H1 (cell line): ENCODE data around the gene PHC3. TPM values are rescaled to one million over a fixed set of nuclear protein-coding genes. Genes with fewer than 3 reads are reported as not detected.

Experiments used
- BRCA1 ChIP-seq: IDR thresholded peaks from 2 replicates; pipeline ENCODE4 v1.6.1; 2012; ENCODE audit warnings: low read depth, low read length, improper control_type of control experiment
- CEBPB ChIP-seq: IDR thresholded peaks from 2 replicates; pipeline ENCODE4 v1.6.1; 2012; ENCODE audit warnings: low read depth, low read length
- CREB1 ChIP-seq: IDR thresholded peaks from 2 replicates; pipeline ENCODE4 v1.6.1; 2012; ENCODE audit warnings: inconsistent platforms
- GTF2F1 ChIP-seq: IDR thresholded peaks from 2 replicates; pipeline ENCODE4 v1.6.1; 2012; ENCODE audit warnings: low read depth, low read length, improper control_type of control experiment, borderline replicate concordance
- HDAC2 ChIP-seq, 2 experiments: fragments of 300-600 bp in 1 of 2; sonication (generic) in 1 of 2; IDR thresholded peaks; 2 replicates each; pipeline ENCODE4 v1.6.1; 2011 to 2012; ENCODE audit warnings: low read depth in 2 of 2, low read length in 2 of 2, mild to moderate bottlenecking in 2 of 2, moderate library complexity in 2 of 2, borderline replicate concordance in 1 of 2, inconsistent platforms in 1 of 2
- HDAC6 ChIP-seq: IDR thresholded peaks from one replicate; pipeline ENCODE4 v1.7.1; 2012; ENCODE audit warnings: low read depth, mild to moderate bottlenecking, inconsistent platforms, low read length, moderate library complexity
- JUN ChIP-seq: IDR thresholded peaks from 2 replicates; pipeline ENCODE4 v1.6.1; 2011; ENCODE audit warnings: low read depth, mild to moderate bottlenecking, improper control_type of control experiment, low read length
- KDM4A ChIP-seq: IDR thresholded peaks from one replicate; pipeline ENCODE4 v1.7.1; 2012; ENCODE audit warnings: low read depth, mild to moderate bottlenecking, moderate library complexity, low read length, inconsistent platforms; ENCODE audit not compliant: severe bottlenecking
- POLR2AphosphoS5 ChIP-seq: IDR thresholded peaks from 2 replicates; pipeline ENCODE4 v1.6.1; 2011; ENCODE audit warnings: low read depth, low read length
- POU5F1 ChIP-seq: IDR thresholded peaks from 2 replicates; pipeline ENCODE4 v1.6.1; 2011; ENCODE audit warnings: low read depth, mild to moderate bottlenecking, low read length, moderate library complexity
- RBBP5 ChIP-seq: IDR thresholded peaks from 2 replicates; pipeline ENCODE4 v1.7.1; 2012; ENCODE audit warnings: low read depth, mild to moderate bottlenecking, inconsistent platforms, low read length, moderate library complexity, borderline replicate concordance
- RNF2 ChIP-seq: fragments of 200-900, 300-1000 bp; sonication (generic); IDR thresholded peaks from 2 replicates; pipeline ENCODE4 v1.7.1; 2016; ENCODE audit warnings: borderline replicate concordance, low read depth, mild to moderate bottlenecking, antibody characterized with exemption, low read length; ENCODE audit not compliant: poor library complexity, severe bottlenecking; ENCODE audit errors: missing control alignments
- SAP30 ChIP-seq: fragments of 300-600 bp; sonication (generic); IDR thresholded peaks from 2 replicates; pipeline ENCODE4 v1.7.1; 2012; ENCODE audit warnings: low read length, moderate library complexity, mild to moderate bottlenecking, inconsistent platforms; ENCODE audit not compliant: insufficient read depth, insufficient replicate concordance
- SIN3A ChIP-seq, 2 experiments: IDR thresholded peaks in 1 of 2; conservative IDR thresholded peaks in 1 of 2; 2 replicates each; pipeline ENCODE4 v1.6.1; 2011 to 2012; ENCODE audit warnings: low read length in 2 of 2, improper control_type of control experiment in 1 of 2, low read depth in 1 of 2, mild to moderate bottlenecking in 1 of 2
- SP4 ChIP-seq: IDR thresholded peaks from 2 replicates; pipeline ENCODE4 v1.6.1; 2012; ENCODE audit warnings: low read length, inconsistent platforms
- TBP ChIP-seq: IDR thresholded peaks from 2 replicates; pipeline ENCODE4 v1.6.1; 2011; ENCODE audit warnings: low read depth, low read length, improper control_type of control experiment
- USF2 ChIP-seq: IDR thresholded peaks from 2 replicates; pipeline ENCODE4 v1.6.1; 2011; ENCODE audit warnings: low read length, improper control_type of control experiment
- YY1 ChIP-seq: IDR thresholded peaks from 2 replicates; pipeline ENCODE4 v1.6.1; 2011; ENCODE audit warnings: low read depth, mild to moderate bottlenecking, low read length
- polyA plus RNA-seq, 7 experiments: library from polyadenylated mRNA; depleted of rRNA in 3 of 7; stranded (reverse) in 5 of 7; unstranded in 2 of 7; fragments of >200 nt in 5 of 7; fragments of 200-250 nt in 2 of 7; gene quantifications; 1 replicate in 5 of 7; 2 replicates in 1 of 7; 4 replicates in 1 of 7; pipeline versions ENCODE4 v1.2.1 to v1.2.3, GENCODE V29; 2011 to 2013; ENCODE audit warnings: missing spikeins in 2 of 7, mixed read lengths in 2 of 7
- total RNA-seq: library from RNA; stranded (reverse); fragmentation: NEBNext Ultra II Directional; extraction: Animal tissue kit (Norgen Biotek cat#: 25700); gene quantifications from 2 replicates; pipeline ENCODE4 v1.2.1, GENCODE V29; 2021
- TF ChIP-seq, protein P1 (sequence below): IDR thresholded peaks from 2 replicates; pipeline ENCODE4 v1.6.1; 2012; ENCODE audit warnings: inconsistent platforms
- TF ChIP-seq, protein P2 (sequence below): IDR thresholded peaks from 2 replicates; pipeline ENCODE4 v1.6.1; 2012; ENCODE audit warnings: inconsistent platforms

The PHC3 gene
- total and polyA plus RNA-seq, 2 of the 8 experiments (the other 6 are each of a cell fraction or from before 2014, with no cell fraction given) = 26.4 to 29.2 TPM

DNA sequence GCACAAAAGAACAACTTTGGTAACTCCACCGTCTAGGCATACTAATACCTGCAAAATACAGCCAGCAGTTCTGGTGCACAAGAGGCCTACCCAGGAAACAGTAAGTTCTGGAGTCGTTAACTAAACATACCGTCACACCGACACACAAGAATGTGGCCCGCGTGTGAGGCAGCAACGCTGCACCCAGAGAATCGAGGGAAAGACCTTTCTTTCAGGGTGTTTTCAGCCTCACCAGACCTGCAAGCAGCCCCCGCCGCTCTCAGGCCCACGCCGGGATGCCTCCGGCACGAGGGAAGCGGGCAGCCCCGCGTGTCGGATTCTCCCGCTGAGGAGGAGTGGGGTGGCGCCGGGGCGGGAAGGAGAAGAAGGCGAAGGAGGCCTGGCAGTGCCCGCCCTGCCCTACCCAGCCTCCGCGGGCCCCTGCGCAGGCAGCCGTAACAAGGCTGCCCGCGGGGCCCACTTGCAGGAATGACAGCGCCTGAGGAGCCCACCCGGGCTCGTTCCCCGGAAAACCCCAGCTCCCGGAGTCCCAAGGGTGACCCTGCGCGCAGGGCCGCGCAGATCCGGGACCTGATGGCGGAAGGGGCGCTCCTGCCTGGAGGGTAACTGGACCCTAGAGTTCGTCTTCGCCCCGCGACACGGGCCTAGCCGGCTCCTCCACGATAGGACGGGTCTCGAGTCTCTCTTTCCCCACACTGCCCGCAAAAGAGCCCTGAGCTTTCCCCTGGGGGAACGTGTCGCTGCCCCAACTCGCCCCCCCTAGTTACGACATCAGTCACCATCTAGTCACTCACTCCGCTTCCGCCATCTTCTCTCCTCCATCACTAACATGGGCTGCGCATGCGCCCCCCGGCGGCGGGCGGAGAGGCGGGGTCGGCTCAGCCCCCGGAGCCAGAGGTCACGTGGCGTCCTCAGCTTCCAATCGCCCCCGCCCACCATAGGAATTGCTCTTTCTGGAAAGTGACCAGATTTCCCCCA is at the start of gene PHC3 (continued):
- no peak for TF ChIP-seq RNF2
- peak; percentile 93 for TF ChIP-seq YY1
- 0 out of 2 replicates have a peak, but pooled peaks have one; percentile 45 for TF ChIP-seq CREB1
- no peak for TF ChIP-seq SAP30
- TF ChIP-seq, protein P1, sequence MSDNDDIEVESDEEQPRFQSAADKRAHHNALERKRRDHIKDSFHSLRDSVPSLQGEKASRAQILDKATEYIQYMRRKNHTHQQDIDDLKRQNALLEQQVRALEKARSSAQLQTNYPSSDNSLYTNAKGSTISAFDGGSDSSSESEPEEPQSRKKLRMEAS = peak; percentile 64
- TF ChIP-seq, protein P2, sequence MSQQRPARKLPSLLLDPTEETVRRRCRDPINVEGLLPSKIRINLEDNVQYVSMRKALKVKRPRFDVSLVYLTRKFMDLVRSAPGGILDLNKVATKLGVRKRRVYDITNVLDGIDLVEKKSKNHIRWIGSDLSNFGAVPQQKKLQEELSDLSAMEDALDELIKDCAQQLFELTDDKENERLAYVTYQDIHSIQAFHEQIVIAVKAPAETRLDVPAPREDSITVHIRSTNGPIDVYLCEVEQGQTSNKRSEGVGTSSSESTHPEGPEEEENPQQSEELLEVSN = peak; percentile 52; the same call in 1 of the 2 replicates
- peak in 1 of 2 experiments; percentile 28; a peak in 1 of 4 replicates for TF ChIP-seq SIN3A (conservative IDR thresholded peaks at IDR 0.05 in 1 of 2, IDR thresholded peaks at IDR 0.05 in 1 of 2; ENCODE audit: low read depth in 1 of 2, low read length in 2 of 2)
- TF ChIP-seq JUN = no peak
- TF ChIP-seq POLR2AphosphoS5 = peak; percentile 91
- no peak for TF ChIP-seq POU5F1
- TF ChIP-seq HDAC2 (IDR thresholded peaks at IDR 0.05; ENCODE audit: borderline replicate concordance in 1 of 2, low read depth in 2 of 2, low read length in 2 of 2) = peak in 1 of 2 experiments; percentile 93; a peak in 2 of 4 replicates
- no peak for TF ChIP-seq SP4
- TF ChIP-seq USF2 = peak; percentile 94
- peak; percentile 82 for TF ChIP-seq KDM4A
- no peak for TF ChIP-seq BRCA1
- peak; percentile 95; the same call in 1 of the 2 replicates for TF ChIP-seq RBBP5
- peak; percentile 63 for TF ChIP-seq CEBPB
- no peak for TF ChIP-seq HDAC6
- no peak for TF ChIP-seq GTF2F1
- peak; percentile 79 for TF ChIP-seq TBP
